Vagina (tissue), 2 donors: ENCODE data around the gene ZNF599. TPM values are rescaled to one million over a fixed set of nuclear protein-coding genes. Genes with fewer than 3 reads are reported as not detected.

Experiments used
- DNase-seq, 2 donors: peaks; one replicate each; pipeline ENCODE4 v3.0.0-alpha.2; 2017; ENCODE audit errors: extremely low spot score in 2 of 2
- H3K27ac ChIP-seq: fragments of 200-600 bp; sonication (generic); one replicate; pipeline ENCODE4 v1.5.1; 2019
- H3K27me3 ChIP-seq: fragments of 200-600 bp; sonication (generic); one replicate; pipeline ENCODE4 v1.5.1; 2019
- H3K36me3 ChIP-seq, 2 donors: fragments of 200-600 bp; sonication (generic); one replicate each; pipeline ENCODE4 v1.5.1; 2017 to 2019
- H3K4me1 ChIP-seq: fragments of 200-600 bp; sonication (generic); one replicate; pipeline ENCODE4 v1.5.1; 2019
- H3K4me3 ChIP-seq, 2 donors: fragments of 200-600 bp; sonication (generic); 1 replicate in 1 of 2; 2 replicates in 1 of 2; pipeline ENCODE4 v1.5.1; 2016 to 2019
- H3K9me3 ChIP-seq: fragments of 200-600 bp; sonication (generic); one replicate; pipeline ENCODE4 v1.5.1; 2019
- CTCF ChIP-seq, 3 experiments: fragments of 450-650 bp in 2 of 3; fragments of 200-600 bp in 1 of 3; sonication (generic) in 1 of 3; IDR thresholded peaks; one replicate each; pipeline ENCODE4 v1.5.1; 2017 to 2019; ENCODE audit warnings: antibody characterized with exemption in 3 of 3, mild to moderate bottlenecking in 2 of 3, moderate library complexity in 2 of 3
- POLR2A ChIP-seq, 2 donors: fragments of 450-650 bp; IDR thresholded peaks; one replicate each; pipeline ENCODE4 v1.6.1; 2017; ENCODE audit warnings: antibody characterized with exemption in 2 of 2, mild to moderate bottlenecking in 2 of 2, moderate library complexity in 2 of 2
- POLR2AphosphoS5 ChIP-seq, 2 donors: sonication (generic); formaldehyde crosslinking; IDR thresholded peaks; one replicate each; pipeline ENCODE4 v1.9.0; 2017; ENCODE audit warnings: antibody characterized with exemption in 2 of 2, mild to moderate bottlenecking in 2 of 2, low read depth in 1 of 2; ENCODE audit not compliant: insufficient read depth in 1 of 2
- intact Hi-C: fragments of 100-400 bp; cut with DNase I; formaldehyde crosslinking; loops from one replicate; pipeline ENCODE4 v1.15.1; 2023
- total RNA-seq: library from RNA; depleted of rRNA; stranded (reverse); fragments of >200 nt; gene quantifications from one replicate; pipeline ENCODE4 v1.2.3, GENCODE V29; 2016

Gene ZNF599
- total RNA-seq, 1 donor from 2014 or later, result 5.9 TPM

- DNase-seq, result no peak
- intact Hi-C loops, result no loop called here
- TF ChIP-seq POLR2AphosphoS5 (IDR thresholded peaks at IDR 0.05; ENCODE audit: insufficient read depth in 1 of 2, low read depth in 1 of 2) (no peak), CTCF (IDR thresholded peaks at IDR 0.05) (no peak), POLR2A (IDR thresholded peaks at IDR 0.05) (no peak)
Observed at GRCh38 chr19:34774857-34775256, 1.8 kb upstream of the ZNF599 start.

GRCh38 chr19:34773555-34773864 lies 495 bp upstream of the ZNF599 start:
- intact Hi-C loops, result no loop called here
- Histone ChIP-seq H3K27ac (peak overlapping the region; percentile 76), H3K4me3 (peak overlapping the region; percentile 86 to 89), H3K36me3 (peaks cover 0 to 9% of the 10 kb centered on the region in 2 donors), H3K9me3 (no peaks in the 10 kb centered on the region), H3K4me1 (peaks cover 12% of the 10 kb centered on the region), H3K27me3 (no peaks in the 10 kb centered on the region)
- DNase-seq, result peak in 1 of 2 donors; percentile 80
- TF ChIP-seq POLR2A (IDR thresholded peaks at IDR 0.05), result no peak
- no peak for TF ChIP-seq CTCF (IDR thresholded peaks at IDR 0.05)
- no peak for TF ChIP-seq POLR2AphosphoS5 (IDR thresholded peaks at IDR 0.05; ENCODE audit: insufficient read depth in 1 of 2, low read depth in 1 of 2)

More at GRCh38 chr19:34774857-34775256, 1.8 kb upstream of the ZNF599 start:
- Histone ChIP-seq H3K4me1 (peaks cover 12% of the 10 kb centered on the region), H3K27me3 (no peaks in the 10 kb centered on the region), H3K36me3 (no peaks in the 10 kb centered on the region), H3K9me3 (no peaks in the 10 kb centered on the region), H3K4me3 (no peak overlapping the region), H3K27ac (no peak overlapping the region)

- intact Hi-C loops, result no loop called here
- DNase-seq, result no peak
- no peak overlapping the region for H3K27ac ChIP-seq
- H3K9me3 ChIP-seq, result no peaks in the 10 kb centered on the region
- peaks cover 0 to 64% of the 10 kb centered on the region in 2 donors for H3K36me3 ChIP-seq
- H3K4me3 ChIP-seq, result no peak overlapping the region
- no peak for TF ChIP-seq CTCF (IDR thresholded peaks at IDR 0.05)
- no peak for TF ChIP-seq POLR2A (IDR thresholded peaks at IDR 0.05)
- TF ChIP-seq POLR2AphosphoS5 (IDR thresholded peaks at IDR 0.05; ENCODE audit: insufficient read depth in 1 of 2, low read depth in 1 of 2), result no peak
- no peaks in the 10 kb centered on the region for H3K27me3 ChIP-seq
- peaks cover 12% of the 10 kb centered on the region for H3K4me1 ChIP-seq
Observed at GRCh38 chr19:34767951-34768350, 5.1 kb downstream of the ZNF599 start.

GRCh38 chr19:34766386-34766785 lies 6.6 kb downstream of the ZNF599 start:
- no peak for DNase-seq
- peaks cover 6% of the 10 kb centered on the region for H3K9me3 ChIP-seq
- no peak for TF ChIP-seq POLR2A (IDR thresholded peaks at IDR 0.05)
- no peak for TF ChIP-seq POLR2AphosphoS5 (IDR thresholded peaks at IDR 0.05; ENCODE audit: insufficient read depth in 1 of 2, low read depth in 1 of 2)
- H3K27me3 ChIP-seq, result no peaks in the 10 kb centered on the region
- no peak overlapping the region for H3K4me3 ChIP-seq
- H3K36me3 ChIP-seq, result peaks cover 0 to 78% of the 10 kb centered on the region in 2 donors
- H3K27ac ChIP-seq, result no peak overlapping the region
- no peaks in the 10 kb centered on the region for H3K4me1 ChIP-seq
- intact Hi-C loops, result no loop called here

- Histone ChIP-seq H3K4me3 (no peak overlapping the region), H3K36me3 (peaks cover 3 to 78% of the 10 kb centered on the region in 2 donors), H3K4me1 (no peaks in the 10 kb centered on the region), H3K9me3 (peaks cover 51% of the 10 kb centered on the region), H3K27me3 (no peaks in the 10 kb centered on the region), H3K27ac (no peak overlapping the region)
- no peak for DNase-seq
- TF ChIP-seq CTCF (IDR thresholded peaks at IDR 0.05) (no peak), POLR2AphosphoS5 (IDR thresholded peaks at IDR 0.05; ENCODE audit: insufficient read depth in 1 of 2, low read depth in 1 of 2) (no peak), POLR2A (IDR thresholded peaks at IDR 0.05) (no peak)
- intact Hi-C loops, result no loop called here
Observed at GRCh38 chr19:34759218-34759917, 13.6 kb downstream of the ZNF599 start.
